ENCODE results near the gene HSD3B1.

Gene HSD3B1

GRCh38 chr1:119506941-119507340, at the start of gene HSD3B1:
Gene HSD3B1 (plus strand): TSS chr1:119507210. CDS start chr1:119507477, 267 bp downstream.
- DNase-seq (ENCODE audit: low read depth, low spot score): no peak

GRCh38 chr1:119462964-119463363, 44.0 kb upstream of the HSD3B1 start:
- no peak for DNase-seq (ENCODE audit: low read depth, low spot score)

GRCh38 chr1:119463569-119463968, 43.4 kb upstream of the HSD3B1 start:
- no peak for DNase-seq (ENCODE audit: low read depth, low spot score)

GRCh38 chr1:119466445-119466844, 40.6 kb upstream of the HSD3B1 start:
- no peak for DNase-seq (ENCODE audit: low read depth, low spot score)

GRCh38 chr1:119467219-119467618, 39.8 kb upstream of the HSD3B1 start:
- no peak for DNase-seq (ENCODE audit: low read depth, low spot score)

- DNase-seq (ENCODE audit: low read depth, low spot score): no peak
Measured at GRCh38 chr1:119467857-119468668, 38.9 kb upstream of the HSD3B1 start.

- DNase-seq (ENCODE audit: low read depth, low spot score): no peak
Measured at GRCh38 chr1:119469741-119470140, 37.3 kb upstream of the HSD3B1 start.

- DNase-seq (ENCODE audit: low read depth, low spot score): no peak
Measured at GRCh38 chr1:119470377-119470776, 36.6 kb upstream of the HSD3B1 start.

- DNase-seq (ENCODE audit: low read depth, low spot score): no peak
Measured at GRCh38 chr1:119470958-119471357, 36.1 kb upstream of the HSD3B1 start.

- no peak for DNase-seq (ENCODE audit: low read depth, low spot score)
Measured at GRCh38 chr1:119471566-119471965, 35.4 kb upstream of the HSD3B1 start.

- DNase-seq (ENCODE audit: low read depth, low spot score): no peak
Measured at GRCh38 chr1:119472080-119472818, 34.8 kb upstream of the HSD3B1 start.

GRCh38 chr1:119472819-119473175, 34.2 kb upstream of the HSD3B1 start:
- DNase-seq (ENCODE audit: low read depth, low spot score): no peak

- DNase-seq (ENCODE audit: low read depth, low spot score): no peak
Measured at GRCh38 chr1:119475866-119476439, 31.1 kb upstream of the HSD3B1 start.

GRCh38 chr1:119477710-119478109, 29.3 kb upstream of the HSD3B1 start:
- no peak for DNase-seq (ENCODE audit: low read depth, low spot score)

GRCh38 chr1:119480175-119480574, 26.8 kb upstream of the HSD3B1 start:
- no peak for DNase-seq (ENCODE audit: low read depth, low spot score)

GRCh38 chr1:119481951-119482350, 25.1 kb upstream of the HSD3B1 start:
- DNase-seq (ENCODE audit: low read depth, low spot score): no peak

GRCh38 chr1:119482517-119483425, 24.2 kb upstream of the HSD3B1 start:
- DNase-seq (ENCODE audit: low read depth, low spot score): no peak

- DNase-seq (ENCODE audit: low read depth, low spot score): no peak
Measured at GRCh38 chr1:119483441-119484200, 23.4 kb upstream of the HSD3B1 start.

- no peak for DNase-seq (ENCODE audit: low read depth, low spot score)
Measured at GRCh38 chr1:119485201-119485600, 21.8 kb upstream of the HSD3B1 start.

- no peak for DNase-seq (ENCODE audit: low read depth, low spot score)
Measured at GRCh38 chr1:119488216-119488615, 18.8 kb upstream of the HSD3B1 start.

- no peak for DNase-seq (ENCODE audit: low read depth, low spot score)
Measured at GRCh38 chr1:119489201-119489600, 17.8 kb upstream of the HSD3B1 start.

All from brain pericyte (primary cell).